ENCODE results near the gene COL28A1. TPM values are rescaled to one million over a fixed set of nuclear protein-coding genes. Genes with fewer than 3 reads are reported as not detected.
A peak's percentile ranks its signal among the peaks of the same experiment; 100 is the strongest.
"Not testable (repeated sequence)": the region's sequence is repeated elsewhere in the genome, so short reads cannot be mapped to it uniquely, and the experiment has no call there.

Gene COL28A1
- total RNA-seq, 1 donor = under 0.01 TPM

GRCh38 chr7:7562736-7563135 is 27.1 kb upstream of the COL28A1 start:
- peak; percentile 65 for DNase-seq (ENCODE audit: low read depth)
- TF ChIP-seq, protein P1, sequence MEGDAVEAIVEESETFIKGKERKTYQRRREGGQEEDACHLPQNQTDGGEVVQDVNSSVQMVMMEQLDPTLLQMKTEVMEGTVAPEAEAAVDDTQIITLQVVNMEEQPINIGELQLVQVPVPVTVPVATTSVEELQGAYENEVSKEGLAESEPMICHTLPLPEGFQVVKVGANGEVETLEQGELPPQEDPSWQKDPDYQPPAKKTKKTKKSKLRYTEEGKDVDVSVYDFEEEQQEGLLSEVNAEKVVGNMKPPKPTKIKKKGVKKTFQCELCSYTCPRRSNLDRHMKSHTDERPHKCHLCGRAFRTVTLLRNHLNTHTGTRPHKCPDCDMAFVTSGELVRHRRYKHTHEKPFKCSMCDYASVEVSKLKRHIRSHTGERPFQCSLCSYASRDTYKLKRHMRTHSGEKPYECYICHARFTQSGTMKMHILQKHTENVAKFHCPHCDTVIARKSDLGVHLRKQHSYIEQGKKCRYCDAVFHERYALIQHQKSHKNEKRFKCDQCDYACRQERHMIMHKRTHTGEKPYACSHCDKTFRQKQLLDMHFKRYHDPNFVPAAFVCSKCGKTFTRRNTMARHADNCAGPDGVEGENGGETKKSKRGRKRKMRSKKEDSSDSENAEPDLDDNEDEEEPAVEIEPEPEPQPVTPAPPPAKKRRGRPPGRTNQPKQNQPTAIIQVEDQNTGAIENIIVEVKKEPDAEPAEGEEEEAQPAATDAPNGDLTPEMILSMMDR (IDR thresholded peaks at IDR 0.05; ENCODE audit: insufficient read depth, low read depth, low read length) = no peak
- no peak overlapping the region for H3K4me3 ChIP-seq (ENCODE audit: low read depth, low read length)

- H3K4me3 ChIP-seq (ENCODE audit: low read depth, low read length); DNase-seq (ENCODE audit: low read depth): not testable (repeated sequence)
Observed at GRCh38 chr7:7561591-7561990, 25.9 kb upstream of the COL28A1 start.

GRCh38 chr7:7557252-7557651 is 21.6 kb upstream of the COL28A1 start:
- H3K4me3 ChIP-seq (ENCODE audit: low read depth, low read length) = no peak overlapping the region
- TF ChIP-seq, protein P1 (IDR thresholded peaks at IDR 0.05; ENCODE audit: insufficient read depth, low read depth, low read length) = no peak
- DNase-seq (ENCODE audit: low read depth) = no peak

GRCh38 chr7:7556852-7557251 is 21.2 kb upstream of the COL28A1 start:
- TF ChIP-seq, protein P1 (IDR thresholded peaks at IDR 0.05; ENCODE audit: insufficient read depth, low read depth, low read length) = no peak
- no peak for DNase-seq (ENCODE audit: low read depth)
- H3K4me3 ChIP-seq (ENCODE audit: low read depth, low read length) = no peak overlapping the region

GRCh38 chr7:7554649-7555575 is 19.2 kb upstream of the COL28A1 start:
- no peak overlapping the region for H3K4me3 ChIP-seq (ENCODE audit: low read depth, low read length)
- TF ChIP-seq, protein P1 (IDR thresholded peaks at IDR 0.05; ENCODE audit: insufficient read depth, low read depth, low read length) = no peak
- DNase-seq (ENCODE audit: low read depth) = no peak

GRCh38 chr7:7554021-7554432 is 18.4 kb upstream of the COL28A1 start:
- TF ChIP-seq, protein P1 (IDR thresholded peaks at IDR 0.05; ENCODE audit: insufficient read depth, low read depth, low read length) = no peak
- DNase-seq (ENCODE audit: low read depth) = no peak
- no peak overlapping the region for H3K4me3 ChIP-seq (ENCODE audit: low read depth, low read length)

DNA sequence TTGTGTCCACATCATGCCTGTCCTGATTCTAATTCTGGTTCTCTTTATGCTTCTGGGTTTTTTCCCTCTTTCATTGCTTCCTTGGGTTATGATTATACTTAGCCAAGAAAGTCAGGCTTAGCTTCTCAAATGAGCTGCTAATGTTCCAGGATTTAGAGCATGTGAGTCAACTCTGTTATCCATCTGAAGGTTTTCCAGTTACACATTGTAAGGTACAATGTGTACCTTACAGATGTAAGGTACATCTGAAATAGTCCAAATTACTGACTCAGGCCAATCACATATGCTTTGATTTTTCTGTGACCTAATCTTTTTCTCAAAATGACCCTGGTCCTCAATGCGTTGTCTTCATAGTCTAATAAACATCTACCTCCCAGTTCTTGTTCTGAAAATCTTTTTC is 17.7 kb upstream of the COL28A1 start:
- H3K4me3 ChIP-seq (ENCODE audit: low read depth, low read length) = no peak overlapping the region
- DNase-seq (ENCODE audit: low read depth) = no peak
- TF ChIP-seq, protein P1 (IDR thresholded peaks at IDR 0.05; ENCODE audit: insufficient read depth, low read depth, low read length) = no peak

Measured in fibroblast of villous mesenchyme (primary cell).